ENCODE data around the gene KLHL33.
A peak's percentile ranks its signal among the peaks of the same experiment; 100 is the strongest.

KLHL33 gene

DNA sequence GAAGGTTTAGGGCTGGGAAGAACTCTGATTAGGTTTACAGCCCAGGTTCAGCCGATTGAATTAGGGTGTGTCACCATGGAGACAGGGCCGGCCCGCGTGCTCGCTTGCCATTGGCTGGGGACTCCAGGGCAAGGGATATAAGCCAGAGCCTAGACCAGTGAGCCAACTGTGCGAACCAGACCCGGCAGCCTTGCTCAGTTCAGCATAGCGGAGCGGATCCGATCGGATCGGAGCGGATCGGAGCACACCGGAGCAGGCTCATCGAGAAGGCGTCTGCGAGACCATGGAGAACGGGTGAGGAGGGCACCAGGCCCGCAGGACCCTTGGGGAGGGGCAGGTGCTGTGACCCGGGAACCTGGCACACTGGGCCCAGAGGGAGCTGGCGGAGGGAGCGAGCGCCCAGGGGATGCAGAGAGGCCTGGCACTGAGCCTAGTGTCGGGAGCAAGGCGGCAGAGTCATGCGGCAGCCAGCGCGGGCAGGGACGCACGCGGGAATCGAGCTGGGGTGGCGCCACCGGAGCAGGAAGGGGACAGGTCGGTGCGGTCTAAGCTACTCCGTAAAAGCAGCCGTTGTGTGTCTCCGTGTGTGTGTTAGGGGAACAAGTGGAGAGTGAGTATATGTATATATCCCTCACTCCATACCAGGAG lies 33.4 kb upstream of the KLHL33 start, which contains the start of gene PNP (continued):
- TF ChIP-seq ZBTB6 (tag by site-specific recombination; IDR thresholded peaks at IDR 0.05) (no peak), BCL6B (tag by site-specific recombination; IDR thresholded peaks at IDR 0.05) (no peak), ZNF548 (tag by site-specific recombination; IDR thresholded peaks at IDR 0.05) (no peak), KLF7 (tag by site-specific recombination; IDR thresholded peaks at IDR 0.05; ENCODE audit: borderline replicate concordance) (peak; percentile 32; the same call in 1 of the 2 replicates), ZNF433 (tag by site-specific recombination; IDR thresholded peaks at IDR 0.05; ENCODE audit: low read depth) (no peak), ZNF140 (tag by site-specific recombination; IDR thresholded peaks at IDR 0.05) (no peak), ZNF670 (tag by site-specific recombination; IDR thresholded peaks at IDR 0.05; ENCODE audit: low read depth) (no peak), ZBTB20 (tag by site-specific recombination; IDR thresholded peaks at IDR 0.05) (peak; percentile 86), ZNF155 (tag by site-specific recombination; IDR thresholded peaks at IDR 0.05) (no peak), GFI1B (tag by site-specific recombination; IDR thresholded peaks at IDR 0.05) (0 out of 2 replicates have a peak, but pooled peaks have one; percentile 4), ZNF658 (tag by site-specific recombination; IDR thresholded peaks at IDR 0.05) (no peak), ZNF169 (tag by site-specific recombination; IDR thresholded peaks at IDR 0.05) (no peak), REPIN1 (tag by site-specific recombination; IDR thresholded peaks at IDR 0.05; ENCODE audit: low read depth) (peak; percentile 73; the same call in 1 of the 2 replicates), ZBTB8A (tag by site-specific recombination; IDR thresholded peaks at IDR 0.05) (peak; percentile 93), ZNF560 (tag by site-specific recombination; IDR thresholded peaks at IDR 0.05; ENCODE audit: borderline replicate concordance) (no peak), ZSCAN16 (tag by site-specific recombination; IDR thresholded peaks at IDR 0.05) (no peak), SETDB1 (IDR thresholded peaks at IDR 0.05; ENCODE audit: insufficient read length, low read length) (no peak), EGR2 (tag by site-specific recombination; IDR thresholded peaks at IDR 0.05; ENCODE audit: low read depth) (no peak), PRDM6 (tag by site-specific recombination; IDR thresholded peaks at IDR 0.05) (no peak), ZNF426 (tag by site-specific recombination; IDR thresholded peaks at IDR 0.05) (no peak), ZNF18 (tag by site-specific recombination; IDR thresholded peaks at IDR 0.05) (peak; percentile 52), GLIS2 (tag by site-specific recombination; IDR thresholded peaks at IDR 0.05) (peak; percentile 46; the same call in 1 of the 2 replicates), KLF9 (tag by site-specific recombination; IDR thresholded peaks at IDR 0.05; ENCODE audit: low read depth) (no peak; the same call in 1 of the 2 replicates)
- TF ChIP-seq, protein P1, sequence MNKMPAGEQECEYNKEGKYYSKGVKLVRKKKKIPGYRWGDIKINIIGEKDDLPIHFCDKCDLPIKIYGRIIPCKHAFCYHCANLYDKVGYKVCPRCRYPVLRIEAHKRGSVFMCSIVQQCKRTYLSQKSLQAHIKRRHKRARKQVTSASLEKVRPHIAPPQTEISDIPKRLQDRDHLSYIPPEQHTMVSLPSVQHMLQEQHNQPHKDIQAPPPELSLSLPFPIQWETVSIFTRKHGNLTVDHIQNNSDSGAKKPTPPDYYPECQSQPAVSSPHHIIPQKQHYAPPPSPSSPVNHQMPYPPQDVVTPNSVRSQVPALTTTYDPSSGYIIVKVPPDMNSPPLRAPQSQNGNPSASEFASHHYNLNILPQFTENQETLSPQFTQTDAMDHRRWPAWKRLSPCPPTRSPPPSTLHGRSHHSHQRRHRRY (tag by site-specific recombination; IDR thresholded peaks at IDR 0.05): no peak
- TF ChIP-seq, protein P2, sequence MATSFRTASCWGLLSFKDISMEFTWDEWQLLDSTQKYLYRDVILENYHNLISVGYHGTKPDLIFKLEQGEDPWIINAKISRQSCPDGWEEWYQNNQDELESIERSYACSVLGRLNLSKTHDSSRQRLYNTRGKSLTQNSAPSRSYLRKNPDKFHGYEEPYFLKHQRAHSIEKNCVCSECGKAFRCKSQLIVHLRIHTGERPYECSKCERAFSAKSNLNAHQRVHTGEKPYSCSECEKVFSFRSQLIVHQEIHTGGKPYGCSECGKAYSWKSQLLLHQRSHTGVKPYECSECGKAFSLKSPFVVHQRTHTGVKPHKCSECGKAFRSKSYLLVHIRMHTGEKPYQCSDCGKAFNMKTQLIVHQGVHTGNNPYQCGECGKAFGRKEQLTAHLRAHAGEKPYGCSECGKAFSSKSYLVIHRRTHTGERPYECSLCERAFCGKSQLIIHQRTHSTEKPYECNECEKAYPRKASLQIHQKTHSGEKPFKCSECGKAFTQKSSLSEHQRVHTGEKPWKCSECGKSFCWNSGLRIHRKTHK (tag by site-specific recombination; IDR thresholded peaks at IDR 0.05): no peak
